HCT116 (cell line): ENCODE data around the gene TMEM44. TPM values are rescaled to one million over a fixed set of nuclear protein-coding genes. Genes with fewer than 3 reads are reported as not detected.

Experiments used
- ATAC-seq: fragments of 200-7000 bp; cut with Tn5 transposase; 2 replicates; pipeline ENCODE4 v1.9.1; 2020; ENCODE audit warnings: mild to moderate bottlenecking, moderate library complexity
- BruUV-seq: library from RNA; stranded (reverse); fragments of 400-500 nt; replicated peaks from 2 replicates; lab custom pipeline; 2021; lab: Mats Ljungman, UMichigan
- CTCF ChIA-PET: fragments of 300-600 bp; sonication (Branson Sonifier 250); formaldehyde crosslinking; loops from one replicate; lab custom pipeline; 2021; ENCODE audit warnings: antibody characterized with exemption; lab: Charles Lee
- POLR2A ChIA-PET: fragments of 300-600, 350-600 bp; sonication (Branson Sonifier 250); formaldehyde crosslinking; loops from one replicate; lab custom pipeline; 2021; ENCODE audit warnings: antibody characterized with exemption; lab: Charles Lee
- RAD21 ChIA-PET, 2 experiments: fragments of 300-600 bp; sonication (Branson Sonifier 250); formaldehyde crosslinking; loops; one replicate each; lab custom pipeline; 2023; ENCODE audit warnings: low total read pairs in 2 of 2; ENCODE audit not compliant: uncharacterized antibody in 2 of 2, unreplicated experiment in 2 of 2, low non-redundant PET in 1 of 2; lab: Charles Lee
- DNase-seq: peaks from one replicate; pipeline ENCODE4 v3.0.0-alpha.2; 2010; ENCODE audit warnings: low read depth, low spot score
- H2AFZ ChIP-seq: fragments of 200-600 bp; shearing (Covaris generic), sonication (generic); 2 replicates; pipeline ENCODE4 v1.6.1; 2017; ENCODE audit warnings: low read depth, mixed run types, mixed read lengths, antibody characterized with exemption, low read length; ENCODE audit not compliant: poor library complexity, severe bottlenecking
- H3K27ac ChIP-seq: 2 replicates; pipeline ENCODE4 v1.5.1; 2012; ENCODE audit warnings: low read depth, low read length
- H3K27me3 ChIP-seq: fragments of 200-600 bp; sonication (generic); 2 replicates; pipeline ENCODE4 v1.6.1; 2016; ENCODE audit warnings: mixed run types, low read length, mixed read lengths; ENCODE audit not compliant: insufficient read depth
- H3K36me3 ChIP-seq, 2 experiments: fragments of 200-500 bp in 1 of 2; fragments of 200-600 bp in 1 of 2; sonication (Bioruptor generic) in 1 of 2; sonication (generic) in 1 of 2; 2 replicates each; pipeline versions ENCODE4 v1.5.1 to v1.6.1; 2014 to 2016; ENCODE audit warnings: low read length in 2 of 2, inconsistent platforms in 1 of 2, mixed read lengths in 1 of 2, mixed run types in 1 of 2; ENCODE audit not compliant: insufficient read depth in 2 of 2, control insufficient read depth in 1 of 2
- H3K4me1 ChIP-seq, 2 experiments: fragments of 200-600 bp in 1 of 2; sonication (generic) in 1 of 2; 2 replicates each; pipeline versions ENCODE4 v1.5.1 to v1.6.1; 2012 to 2017; ENCODE audit warnings: low read length in 2 of 2, inconsistent platforms in 1 of 2, mild to moderate bottlenecking in 1 of 2, mixed read lengths in 1 of 2, mixed run types in 1 of 2, moderate library complexity in 1 of 2; ENCODE audit not compliant: insufficient read depth in 2 of 2, control insufficient read depth in 1 of 2
- H3K4me2 ChIP-seq: fragments of 200-600 bp; sonication (generic); 2 replicates; pipeline ENCODE4 v1.6.1; 2017; ENCODE audit warnings: mixed run types, low read length, mixed read lengths
- H3K4me3 ChIP-seq, 2 experiments: fragments of 200-600 bp in 1 of 2; sonication (generic) in 1 of 2; replicated peaks in 1 of 2; 2 replicates each; pipeline ENCODE4 v1.5.1; 2011 to 2016; ENCODE audit warnings: low read length in 2 of 2, control low read depth in 1 of 2, low read depth in 1 of 2, mild to moderate bottlenecking in 1 of 2, mixed read lengths in 1 of 2, mixed run types in 1 of 2
- H3K79me2 ChIP-seq: fragments of 200-600 bp; sonication (generic); 2 replicates; pipeline ENCODE4 v1.6.1; 2017; ENCODE audit warnings: mild to moderate bottlenecking, mixed run types, low read length, moderate library complexity, mixed read lengths; ENCODE audit not compliant: insufficient read depth
- H3K9ac ChIP-seq: fragments of 200-600 bp; sonication (generic); 2 replicates; pipeline ENCODE4 v1.6.1; 2016; ENCODE audit warnings: low read length, mixed read lengths
- H3K9me2 ChIP-seq: fragments of 200-600 bp; sonication (generic), shearing (Covaris generic); 2 replicates; pipeline ENCODE4 v1.6.1; 2017; ENCODE audit warnings: mixed run types, mild to moderate bottlenecking, moderate library complexity; ENCODE audit not compliant: insufficient read depth
- H3K9me3 ChIP-seq, 2 experiments: fragments of 200-500 bp in 1 of 2; fragments of 200-600 bp in 1 of 2; sonication (Bioruptor generic) in 1 of 2; sonication (generic) in 1 of 2; 2 replicates each; pipeline ENCODE4 v1.6.1; 2014 to 2017; ENCODE audit warnings: low read length in 2 of 2, mixed read lengths in 2 of 2, inconsistent platforms in 1 of 2, low read depth in 1 of 2, mild to moderate bottlenecking in 1 of 2, mixed run types in 1 of 2, moderate library complexity in 1 of 2; ENCODE audit not compliant: control insufficient read depth in 1 of 2, insufficient read depth in 1 of 2
- H4K20me1 ChIP-seq: fragments of 200-600 bp; sonication (generic), shearing (Covaris generic); 2 replicates; pipeline ENCODE4 v1.6.1; 2017; ENCODE audit warnings: mixed run types, mild to moderate bottlenecking, moderate library complexity; ENCODE audit not compliant: insufficient read depth
- ELF1 ChIP-seq: IDR thresholded peaks from 2 replicates; pipeline ENCODE4 v1.6.1; 2012; ENCODE audit warnings: low read depth, borderline replicate concordance
- EZH2 ChIP-seq: fragments of 200-600 bp; sonication (generic); IDR thresholded peaks from 2 replicates; pipeline ENCODE4 v1.6.1; 2017; ENCODE audit warnings: antibody characterized with exemption, mixed run types
- POLR2AphosphoS5 ChIP-seq: IDR thresholded peaks from 2 replicates; pipeline ENCODE4 v1.6.1; 2011; ENCODE audit warnings: mild to moderate bottlenecking, low read depth, low read length, moderate library complexity
- RAD21 ChIP-seq: IDR thresholded peaks from 2 replicates; pipeline ENCODE4 v1.6.1; 2012; ENCODE audit warnings: low read depth, mild to moderate bottlenecking
- SIN3A ChIP-seq: IDR thresholded peaks from 2 replicates; pipeline ENCODE4 v1.6.1; 2012; ENCODE audit warnings: low read depth
- TCF7L2 ChIP-seq: IDR thresholded peaks from 2 replicates; pipeline ENCODE4 v1.7.0; 2011; ENCODE audit warnings: borderline replicate concordance, inconsistent platforms; ENCODE audit not compliant: insufficient read depth, insufficient read length; ENCODE audit errors: extremely low read depth
- ZFX ChIP-seq: fragments of 450-650 bp; IDR thresholded peaks from 2 replicates; pipeline ENCODE4 v1.6.1; 2017
- ZNF274 ChIP-seq: fragments of 200-500 bp; sonication (Bioruptor generic); IDR thresholded peaks from 2 replicates; pipeline ENCODE4 v1.6.1; 2014; ENCODE audit warnings: mild to moderate bottlenecking, low read depth, low read length, inconsistent platforms
- intact Hi-C: fragments of 100-400 bp; cut with micrococcal nuclease; formaldehyde crosslinking; loops from 2 replicates; pipeline ENCODE4 v1.10.0; 2022
- total RNA-seq: library from RNA; stranded (reverse); gene quantifications from one replicate; pipeline ENCODE4 v1.2.1, GENCODE V29; 2021; ENCODE audit not compliant: unreplicated experiment
- TF ChIP-seq, protein P1 (sequence below): IDR thresholded peaks from 2 replicates; pipeline ENCODE4 v1.6.1; 2011; ENCODE audit warnings: mild to moderate bottlenecking, low read length, moderate library complexity; ENCODE audit not compliant: insufficient replicate concordance; ENCODE audit errors: extremely low read depth
- TF ChIP-seq, protein P2 (sequence below): IDR thresholded peaks from 2 replicates; pipeline ENCODE4 v1.6.1; 2012; ENCODE audit warnings: low read depth
- TF ChIP-seq, protein P3 (sequence below): IDR thresholded peaks from 2 replicates; pipeline ENCODE4 v1.6.1; 2012
- TF ChIP-seq, protein P4 (sequence below): IDR thresholded peaks from 2 replicates; pipeline ENCODE4 v1.6.1; 2012

The TMEM44 gene
- total RNA-seq, 1 experiment from 2014 or later: 30.3 TPM

DNA sequence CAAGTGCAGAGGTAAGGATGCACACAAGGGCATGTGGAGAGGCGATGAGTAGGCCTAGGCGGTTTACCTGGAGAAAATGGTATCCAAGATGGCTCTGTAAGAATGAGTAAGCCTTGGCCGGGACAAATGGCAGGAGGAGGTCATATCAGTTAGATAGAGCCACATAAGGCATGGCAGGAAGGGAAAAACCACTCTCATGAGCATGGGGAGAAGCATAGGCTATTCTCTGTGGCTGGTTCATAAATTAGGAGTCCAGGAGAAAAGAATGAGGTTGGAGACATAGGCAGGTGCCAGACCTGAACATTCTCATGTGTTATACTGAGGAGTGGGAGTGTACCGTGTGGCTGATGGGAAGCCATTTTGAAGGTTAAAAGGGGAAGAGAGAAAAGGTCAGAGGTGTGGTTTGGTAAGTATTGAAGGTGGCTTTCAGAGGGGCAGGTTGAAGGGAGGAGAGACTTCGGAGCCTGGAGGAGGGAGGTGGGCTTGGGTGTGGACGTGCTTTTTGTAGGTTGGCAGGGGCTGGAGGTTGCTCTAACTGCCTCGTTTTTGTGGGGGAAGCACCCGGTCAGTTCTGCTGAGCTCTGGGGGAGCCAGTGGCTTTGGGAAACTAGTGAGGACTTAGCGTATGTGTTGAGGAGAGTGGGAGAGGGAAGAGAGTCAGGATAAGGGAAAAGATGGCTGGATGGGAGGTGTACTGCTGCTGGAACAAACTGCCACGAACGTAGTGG is 47.8 kb upstream of the TMEM44 start:
- H3K79me2 ChIP-seq: no peaks in the 10 kb centered on the region
- intact Hi-C loops: loop anchor here (5.0 kb wide), 2 partner anchors 191 to 841 kb away; no protein-coding TSS in a partner anchor
- TF ChIP-seq, protein P1, sequence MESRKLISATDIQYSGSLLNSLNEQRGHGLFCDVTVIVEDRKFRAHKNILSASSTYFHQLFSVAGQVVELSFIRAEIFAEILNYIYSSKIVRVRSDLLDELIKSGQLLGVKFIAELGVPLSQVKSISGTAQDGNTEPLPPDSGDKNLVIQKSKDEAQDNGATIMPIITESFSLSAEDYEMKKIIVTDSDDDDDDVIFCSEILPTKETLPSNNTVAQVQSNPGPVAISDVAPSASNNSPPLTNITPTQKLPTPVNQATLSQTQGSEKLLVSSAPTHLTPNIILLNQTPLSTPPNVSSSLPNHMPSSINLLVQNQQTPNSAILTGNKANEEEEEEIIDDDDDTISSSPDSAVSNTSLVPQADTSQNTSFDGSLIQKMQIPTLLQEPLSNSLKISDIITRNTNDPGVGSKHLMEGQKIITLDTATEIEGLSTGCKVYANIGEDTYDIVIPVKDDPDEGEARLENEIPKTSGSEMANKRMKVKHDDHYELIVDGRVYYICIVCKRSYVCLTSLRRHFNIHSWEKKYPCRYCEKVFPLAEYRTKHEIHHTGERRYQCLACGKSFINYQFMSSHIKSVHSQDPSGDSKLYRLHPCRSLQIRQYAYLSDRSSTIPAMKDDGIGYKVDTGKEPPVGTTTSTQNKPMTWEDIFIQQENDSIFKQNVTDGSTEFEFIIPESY: no peak
- TF ChIP-seq TCF7L2 (no peak), SIN3A (no peak), ELF1 (no peak), EZH2 (no peak), ZNF274 (no peak), RAD21 (no peak), ZFX (no peak), POLR2AphosphoS5 (no peak)
- TF ChIP-seq, protein P2, sequence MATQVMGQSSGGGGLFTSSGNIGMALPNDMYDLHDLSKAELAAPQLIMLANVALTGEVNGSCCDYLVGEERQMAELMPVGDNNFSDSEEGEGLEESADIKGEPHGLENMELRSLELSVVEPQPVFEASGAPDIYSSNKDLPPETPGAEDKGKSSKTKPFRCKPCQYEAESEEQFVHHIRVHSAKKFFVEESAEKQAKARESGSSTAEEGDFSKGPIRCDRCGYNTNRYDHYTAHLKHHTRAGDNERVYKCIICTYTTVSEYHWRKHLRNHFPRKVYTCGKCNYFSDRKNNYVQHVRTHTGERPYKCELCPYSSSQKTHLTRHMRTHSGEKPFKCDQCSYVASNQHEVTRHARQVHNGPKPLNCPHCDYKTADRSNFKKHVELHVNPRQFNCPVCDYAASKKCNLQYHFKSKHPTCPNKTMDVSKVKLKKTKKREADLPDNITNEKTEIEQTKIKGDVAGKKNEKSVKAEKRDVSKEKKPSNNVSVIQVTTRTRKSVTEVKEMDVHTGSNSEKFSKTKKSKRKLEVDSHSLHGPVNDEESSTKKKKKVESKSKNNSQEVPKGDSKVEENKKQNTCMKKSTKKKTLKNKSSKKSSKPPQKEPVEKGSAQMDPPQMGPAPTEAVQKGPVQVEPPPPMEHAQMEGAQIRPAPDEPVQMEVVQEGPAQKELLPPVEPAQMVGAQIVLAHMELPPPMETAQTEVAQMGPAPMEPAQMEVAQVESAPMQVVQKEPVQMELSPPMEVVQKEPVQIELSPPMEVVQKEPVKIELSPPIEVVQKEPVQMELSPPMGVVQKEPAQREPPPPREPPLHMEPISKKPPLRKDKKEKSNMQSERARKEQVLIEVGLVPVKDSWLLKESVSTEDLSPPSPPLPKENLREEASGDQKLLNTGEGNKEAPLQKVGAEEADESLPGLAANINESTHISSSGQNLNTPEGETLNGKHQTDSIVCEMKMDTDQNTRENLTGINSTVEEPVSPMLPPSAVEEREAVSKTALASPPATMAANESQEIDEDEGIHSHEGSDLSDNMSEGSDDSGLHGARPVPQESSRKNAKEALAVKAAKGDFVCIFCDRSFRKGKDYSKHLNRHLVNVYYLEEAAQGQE: no peak
- TF ChIP-seq, protein P3, sequence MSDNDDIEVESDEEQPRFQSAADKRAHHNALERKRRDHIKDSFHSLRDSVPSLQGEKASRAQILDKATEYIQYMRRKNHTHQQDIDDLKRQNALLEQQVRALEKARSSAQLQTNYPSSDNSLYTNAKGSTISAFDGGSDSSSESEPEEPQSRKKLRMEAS: no peak
- TF ChIP-seq, protein P4, sequence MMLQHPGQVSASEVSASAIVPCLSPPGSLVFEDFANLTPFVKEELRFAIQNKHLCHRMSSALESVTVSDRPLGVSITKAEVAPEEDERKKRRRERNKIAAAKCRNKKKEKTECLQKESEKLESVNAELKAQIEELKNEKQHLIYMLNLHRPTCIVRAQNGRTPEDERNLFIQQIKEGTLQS: no peak
- no peaks in the 10 kb centered on the region for H3K9me3 ChIP-seq
- H2AFZ ChIP-seq: no peak overlapping the region
- no peaks in the 10 kb centered on the region for H3K36me3 ChIP-seq
- ATAC-seq (no peak), DNase-seq (no peak)
- no peaks in the 10 kb centered on the region for H4K20me1 ChIP-seq
- BruUV-seq: no TSS peak
- no peak overlapping the region for H3K4me3 ChIP-seq
- ChIA-PET RAD21 (no interaction called here), POLR2A (interaction anchor here (0.6 to 2.5 kb wide), 2 partner anchors 8 to 275 kb away, joined by 3 to 17 read pairs; partner anchors contain the start of gene LSG1), CTCF (interaction anchor here (2.2 kb wide), 1 partner anchor 9 kb away, joined by 62 read pairs; the partner anchor contains the start of gene LSG1)
- H3K9ac ChIP-seq: no peak overlapping the region
- H3K27ac ChIP-seq: no peak overlapping the region
- H3K4me1 ChIP-seq: peaks cover 16 to 25% of the 10 kb centered on the region in 2 experiments
- H3K4me2 ChIP-seq: no peak overlapping the region
- H3K27me3 ChIP-seq: no peaks in the 10 kb centered on the region
- H3K9me2 ChIP-seq: no peaks in the 10 kb centered on the region
